Stomach smooth muscle (tissue), 2 donors: ENCODE data around the gene TREM1.
"Not testable (repeated sequence)": the region's sequence is repeated elsewhere in the genome, so short reads cannot be mapped to it uniquely, and the experiment has no call there.

Experiments used
- H3K27ac ChIP-seq: one replicate; pipeline ENCODE4 v1.7.0; 2013; ENCODE audit warnings: mild to moderate bottlenecking, low read length, inconsistent platforms
- H3K27me3 ChIP-seq, 2 donors: one replicate each; pipeline ENCODE4 v1.7.0; 2013; ENCODE audit warnings: low read length in 2 of 2; ENCODE audit not compliant: insufficient read depth in 2 of 2, control insufficient read depth in 1 of 2
- H3K36me3 ChIP-seq, 2 donors: one replicate each; pipeline ENCODE4 v1.7.0; 2013; ENCODE audit warnings: low read length in 2 of 2; ENCODE audit not compliant: control insufficient read depth in 2 of 2, insufficient read depth in 2 of 2
- H3K4me1 ChIP-seq: one replicate; pipeline ENCODE4 v1.7.0; 2013; ENCODE audit warnings: low read length; ENCODE audit not compliant: control insufficient read depth, insufficient read depth
- H3K4me3 ChIP-seq, 2 donors: one replicate each; pipeline ENCODE4 v1.7.0; 2013; ENCODE audit warnings: low read length in 2 of 2
- H3K9ac ChIP-seq, 2 donors: one replicate each; pipeline ENCODE4 v1.7.0; 2013; ENCODE audit warnings: low read length in 2 of 2, mild to moderate bottlenecking in 1 of 2
- H3K9me3 ChIP-seq, 2 donors: one replicate each; pipeline ENCODE4 v1.7.0; 2013; ENCODE audit warnings: low read length in 2 of 2; ENCODE audit not compliant: control insufficient read depth in 2 of 2
- donor health status: healthy.
- donor health status: Pancreatic carcinoma.

Gene TREM1

DNA sequence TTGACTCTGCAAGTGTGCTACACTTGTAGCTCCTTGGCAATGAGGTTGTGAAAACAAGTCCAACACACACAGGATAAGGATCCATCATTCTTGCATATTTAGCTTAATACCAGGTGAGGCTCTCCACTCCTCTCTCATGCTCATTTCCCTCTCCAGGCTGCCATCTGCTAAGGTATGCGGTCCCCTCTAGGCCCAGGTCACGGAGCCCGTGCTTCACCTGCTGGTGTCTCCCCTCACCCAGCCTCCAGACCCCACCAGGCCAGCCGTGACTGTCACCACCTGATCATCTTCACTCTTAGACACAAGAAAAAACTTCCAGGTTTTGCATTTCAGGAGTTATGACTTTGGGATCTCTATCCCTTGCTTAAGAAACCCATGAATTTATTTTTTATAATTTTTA, 34.7 kb upstream of the TREM1 start:
- Histone ChIP-seq H3K9me3 (no peaks in the 10 kb centered on the region), H3K27ac (no peak overlapping the region), H3K36me3 (no peaks in the 10 kb centered on the region), H3K27me3 (peaks cover 10 to 14% of the 10 kb centered on the region in 2 donors), H3K4me1 (peaks cover 10% of the 10 kb centered on the region), H3K4me3 (no peak overlapping the region), H3K9ac (no peak overlapping the region)

DNA sequence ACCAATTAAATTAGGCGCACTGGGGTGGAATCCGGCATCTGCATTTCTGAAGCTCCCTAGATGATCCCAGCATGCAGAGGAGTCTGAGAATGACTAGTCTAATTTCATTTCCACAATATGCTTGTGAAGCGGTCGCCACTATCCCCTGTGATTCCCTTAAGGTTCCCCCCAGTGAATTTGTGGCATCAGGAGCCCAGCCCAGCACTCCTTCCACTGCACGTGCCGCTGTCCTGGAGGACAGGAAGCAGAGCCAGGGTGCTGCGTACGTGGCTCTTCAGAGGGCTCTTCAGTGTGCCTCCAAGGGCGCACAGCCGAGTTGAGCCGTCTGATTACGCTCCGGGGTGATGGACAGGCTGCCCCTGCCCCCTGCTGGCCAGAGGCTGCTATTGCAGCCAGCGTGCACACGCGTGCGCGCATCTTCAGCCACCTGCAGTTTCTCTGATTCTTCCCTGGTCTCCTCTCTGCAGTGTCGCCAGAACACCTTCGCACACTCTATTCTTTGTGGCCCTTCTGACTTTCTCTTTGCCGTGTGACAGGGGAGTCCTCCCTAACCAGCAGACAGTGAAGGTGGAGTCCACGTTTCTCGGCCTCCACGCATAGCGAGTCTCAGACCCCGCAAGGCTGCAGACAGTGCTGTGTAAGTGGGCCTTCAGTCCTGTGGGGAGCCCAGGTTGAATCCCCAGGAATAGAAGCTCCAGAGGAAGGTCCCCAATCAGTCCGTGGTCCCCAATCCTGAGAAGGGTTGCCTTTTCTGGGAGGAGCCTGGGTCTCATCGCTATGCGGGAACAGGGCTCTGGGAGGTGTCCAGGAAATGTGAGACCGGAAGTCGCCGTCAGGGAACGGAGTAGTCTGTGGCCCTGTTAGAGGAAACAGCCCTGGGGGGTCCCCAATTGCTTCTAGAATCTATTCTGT, 32.4 kb upstream of the TREM1 start:
- Histone ChIP-seq H3K27me3 (peaks cover 10% of the 10 kb centered on the region in 2 donors), H3K9ac (no peak overlapping the region), H3K4me3 (peak overlapping the region; percentile 37 to 69), H3K4me1 (peaks cover 10% of the 10 kb centered on the region), H3K9me3 (no peaks in the 10 kb centered on the region), H3K27ac (no peak overlapping the region), H3K36me3 (no peaks in the 10 kb centered on the region)

DNA sequence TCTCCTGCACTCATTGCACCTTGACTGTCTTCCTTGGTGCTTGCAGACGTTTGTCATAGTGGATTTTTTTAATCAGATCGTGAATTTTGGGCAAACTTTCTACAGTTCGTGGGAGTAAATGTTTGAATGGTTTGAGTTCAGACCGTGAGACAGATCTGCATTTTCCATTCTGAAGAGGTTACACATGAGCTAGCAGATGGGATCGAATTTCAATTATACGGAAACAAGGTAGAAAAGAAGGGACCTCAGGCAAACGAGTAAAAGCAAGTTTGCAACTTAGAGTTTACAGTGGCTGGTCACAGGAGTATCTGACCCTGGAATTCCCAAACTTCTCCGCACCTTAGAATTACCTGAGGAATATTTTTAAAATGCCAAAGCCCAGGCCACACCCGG, 31.8 kb upstream of the TREM1 start:
- H3K4me3 ChIP-seq: peak overlapping the region in 1 of 2 donors; percentile 69
- H3K27me3 ChIP-seq: peaks cover 10 to 13% of the 10 kb centered on the region in 2 donors
- H3K27ac ChIP-seq: no peak overlapping the region
- no peaks in the 10 kb centered on the region for H3K36me3 ChIP-seq
- no peak overlapping the region for H3K9ac ChIP-seq
- H3K4me1 ChIP-seq: peaks cover 10% of the 10 kb centered on the region
- H3K9me3 ChIP-seq: no peaks in the 10 kb centered on the region

DNA sequence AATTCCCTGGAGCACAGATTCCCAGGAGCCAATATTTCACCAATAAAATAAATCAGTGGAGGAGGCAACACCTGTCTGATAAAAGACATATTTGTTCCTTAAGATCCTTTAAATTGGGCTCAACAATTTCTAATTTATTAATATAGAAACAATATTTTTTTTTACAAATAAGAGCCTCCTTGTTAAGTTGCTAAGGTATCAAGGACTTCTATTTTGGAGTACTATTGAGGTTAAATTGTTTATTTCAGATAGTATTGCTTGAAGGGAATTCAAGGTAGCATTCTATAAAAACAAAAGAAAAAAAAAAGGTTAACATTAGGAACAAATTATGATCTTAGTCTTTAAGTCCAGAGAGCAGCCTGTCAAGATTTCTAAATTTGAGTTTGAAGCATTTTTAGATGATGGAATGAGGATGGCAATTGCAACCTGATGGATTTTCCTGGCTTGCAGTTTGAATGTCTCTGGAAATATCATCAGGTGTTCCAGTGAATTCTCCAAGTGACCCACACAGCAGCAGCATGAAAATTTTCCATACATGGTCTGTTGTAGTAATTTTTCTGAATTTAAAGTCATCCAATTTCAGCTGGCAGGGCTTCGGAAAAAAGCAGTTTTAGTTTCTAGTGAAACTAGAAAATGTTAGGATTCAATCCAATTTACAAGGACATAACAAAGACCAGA, 29.6 kb upstream of the TREM1 start:
- H3K9me3 ChIP-seq: no peaks in the 10 kb centered on the region
- peaks cover 10% of the 10 kb centered on the region for H3K4me1 ChIP-seq
- no peak overlapping the region for H3K27ac ChIP-seq
- no peak overlapping the region for H3K9ac ChIP-seq
- peaks cover 17 to 23% of the 10 kb centered on the region in 2 donors for H3K27me3 ChIP-seq
- no peak overlapping the region for H3K4me3 ChIP-seq
- no peaks in the 10 kb centered on the region for H3K36me3 ChIP-seq

DNA sequence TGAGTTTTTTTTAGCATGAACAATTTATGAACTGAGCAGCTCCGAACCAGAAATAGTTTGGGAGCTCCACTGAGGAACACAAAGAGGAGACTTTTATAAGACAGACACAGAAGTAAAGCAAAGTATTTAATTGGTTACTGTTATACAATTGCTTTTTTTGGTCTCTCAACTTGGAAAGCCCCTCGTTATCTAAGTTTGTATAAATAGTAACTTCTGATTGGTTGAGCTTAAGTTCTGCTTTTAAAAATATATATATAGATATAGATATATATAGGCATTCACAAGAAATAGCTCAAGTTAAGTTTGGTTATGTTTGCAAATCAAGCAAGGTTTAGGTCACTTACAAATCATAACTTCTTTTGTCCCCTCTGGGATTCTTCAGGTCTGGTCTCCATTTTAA, 28.7 kb upstream of the TREM1 start:
- Histone ChIP-seq H3K27ac (no peak overlapping the region), H3K27me3 (peaks cover 19 to 23% of the 10 kb centered on the region in 2 donors), H3K36me3 (no peaks in the 10 kb centered on the region), H3K9me3 (no peaks in the 10 kb centered on the region), H3K9ac (no peak overlapping the region), H3K4me3 (no peak overlapping the region), H3K4me1 (peaks cover 10% of the 10 kb centered on the region)

DNA sequence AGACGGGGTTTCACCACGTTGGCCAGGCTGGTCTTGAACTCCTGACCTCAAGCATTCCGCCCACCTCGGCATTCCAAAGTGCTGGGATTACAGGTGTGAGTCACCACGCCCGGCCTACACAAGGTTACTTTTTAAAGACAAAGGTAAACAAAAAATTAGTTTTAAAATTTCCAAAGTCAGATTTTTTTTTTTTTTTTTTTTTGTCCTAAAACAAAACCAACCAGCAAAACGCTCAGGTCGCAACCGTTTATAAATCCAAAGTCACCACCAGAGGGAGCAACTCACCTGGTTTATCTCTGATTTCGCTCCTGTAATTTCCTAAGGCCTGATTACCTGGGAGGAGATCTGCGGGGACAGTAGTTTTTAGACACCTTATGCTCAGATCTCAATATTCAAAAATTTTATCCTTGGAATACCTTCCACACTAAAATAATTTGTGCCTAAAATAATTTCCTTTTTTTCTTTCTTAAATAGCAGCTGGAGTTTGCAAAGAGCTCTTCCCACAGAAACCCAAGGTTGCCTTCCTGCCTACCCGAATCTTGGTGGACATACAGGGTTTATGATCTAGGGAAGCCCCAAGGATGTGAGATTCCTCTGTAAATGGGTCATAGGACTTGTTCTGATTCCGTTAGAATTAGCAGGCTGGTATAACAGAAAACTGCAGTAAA, 19.8 kb upstream of the TREM1 start:
- no peaks in the 10 kb centered on the region for H3K36me3 ChIP-seq
- H3K9ac ChIP-seq: no peak overlapping the region
- H3K9me3 ChIP-seq: peaks cover 0 to 2% of the 10 kb centered on the region in 2 donors
- no peaks in the 10 kb centered on the region for H3K4me1 ChIP-seq
- H3K27me3 ChIP-seq: peaks cover 1 to 8% of the 10 kb centered on the region in 2 donors
- no peak overlapping the region for H3K27ac ChIP-seq
- no peak overlapping the region for H3K4me3 ChIP-seq

DNA sequence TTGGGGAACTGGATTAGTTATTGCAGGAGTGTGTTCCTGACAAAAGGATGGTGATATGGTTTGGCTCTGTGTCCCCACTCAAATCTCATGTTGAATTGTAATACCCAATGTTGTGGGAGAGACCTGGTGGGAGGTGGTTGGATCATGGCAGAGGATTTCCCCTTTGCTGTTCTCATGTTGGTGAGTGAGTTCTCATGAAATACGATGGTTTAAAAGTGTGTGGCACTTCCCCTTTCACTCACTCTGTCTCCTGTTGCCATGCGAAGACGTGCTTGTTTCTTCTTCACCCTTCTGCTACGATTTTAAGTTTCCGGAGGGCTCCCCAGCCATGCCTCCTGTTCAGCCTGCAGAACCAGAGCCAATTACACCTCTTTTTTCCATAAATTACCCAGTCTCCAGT, 16.2 kb upstream of the TREM1 start:
- H3K9ac ChIP-seq: no peak overlapping the region
- H3K27ac ChIP-seq: no peak overlapping the region
- H3K4me3 ChIP-seq: no peak overlapping the region
- H3K36me3 ChIP-seq: no peaks in the 10 kb centered on the region
- H3K4me1 ChIP-seq: no peaks in the 10 kb centered on the region
- H3K27me3 ChIP-seq: no peaks in the 10 kb centered on the region
- H3K9me3 ChIP-seq: peaks cover 0 to 2% of the 10 kb centered on the region in 2 donors

DNA sequence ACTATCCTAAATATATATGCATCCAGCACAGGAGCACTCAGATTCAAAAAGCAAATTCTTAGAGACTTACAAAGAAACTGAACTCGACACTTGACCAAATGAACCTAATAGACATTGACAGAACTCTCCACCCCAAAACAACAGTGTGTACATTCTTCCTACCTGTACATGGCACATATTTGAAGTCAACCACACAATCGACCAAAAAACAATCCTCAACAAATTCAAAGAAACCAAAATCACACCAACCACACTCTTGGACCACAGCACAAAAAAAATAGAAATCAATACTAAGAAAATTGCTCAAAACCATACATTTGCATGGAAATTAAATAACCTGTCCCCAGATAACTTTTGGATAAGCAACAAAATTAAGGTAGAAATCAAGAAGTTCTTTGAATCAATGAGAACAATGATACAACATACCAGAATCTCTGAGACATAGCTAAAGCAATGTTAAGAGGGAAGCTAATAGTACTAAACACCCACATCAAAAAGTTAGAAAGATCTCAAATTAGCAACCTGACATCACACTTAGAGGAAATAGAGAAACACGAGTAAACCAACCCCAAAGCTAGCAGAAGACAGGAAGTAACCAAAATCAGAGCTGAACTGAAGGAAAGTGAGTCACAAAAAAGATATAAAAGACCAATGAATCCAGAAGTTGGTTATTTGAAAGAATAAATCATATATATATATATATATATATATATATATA, 12.5 kb upstream of the TREM1 start:
- H3K27me3 ChIP-seq: no peaks in the 10 kb centered on the region
- H3K27ac ChIP-seq: no peak overlapping the region
- no peak overlapping the region for H3K4me3 ChIP-seq
- H3K4me1 ChIP-seq: no peaks in the 10 kb centered on the region
- peaks cover 0 to 2% of the 10 kb centered on the region in 2 donors for H3K9me3 ChIP-seq
- no peaks in the 10 kb centered on the region for H3K36me3 ChIP-seq
- H3K9ac ChIP-seq: no peak overlapping the region

DNA sequence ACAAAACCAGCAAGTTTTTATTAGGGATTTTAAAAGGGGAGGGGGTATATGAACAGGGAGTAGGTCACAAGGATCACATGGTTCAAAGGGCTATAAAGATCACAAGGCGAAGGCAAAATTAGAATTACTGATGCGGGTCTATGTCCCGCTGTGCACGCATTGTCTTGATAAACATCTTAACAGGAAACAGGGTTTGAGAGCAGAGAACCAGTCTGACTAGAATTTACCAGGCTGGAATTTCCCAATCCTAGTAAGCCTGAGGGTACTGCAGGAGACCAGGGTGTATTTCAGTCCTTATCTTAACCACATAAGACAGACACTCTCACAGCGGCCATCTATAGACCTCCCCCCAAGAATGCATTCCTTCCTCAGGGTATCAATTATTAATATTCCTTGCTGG, 10.8 kb upstream of the TREM1 start:
- not testable (repeated sequence) for H3K36me3 ChIP-seq, H3K4me3 ChIP-seq, H3K27ac ChIP-seq, H3K9me3 ChIP-seq, H3K27me3 ChIP-seq, H3K9ac ChIP-seq, H3K4me1 ChIP-seq

DNA sequence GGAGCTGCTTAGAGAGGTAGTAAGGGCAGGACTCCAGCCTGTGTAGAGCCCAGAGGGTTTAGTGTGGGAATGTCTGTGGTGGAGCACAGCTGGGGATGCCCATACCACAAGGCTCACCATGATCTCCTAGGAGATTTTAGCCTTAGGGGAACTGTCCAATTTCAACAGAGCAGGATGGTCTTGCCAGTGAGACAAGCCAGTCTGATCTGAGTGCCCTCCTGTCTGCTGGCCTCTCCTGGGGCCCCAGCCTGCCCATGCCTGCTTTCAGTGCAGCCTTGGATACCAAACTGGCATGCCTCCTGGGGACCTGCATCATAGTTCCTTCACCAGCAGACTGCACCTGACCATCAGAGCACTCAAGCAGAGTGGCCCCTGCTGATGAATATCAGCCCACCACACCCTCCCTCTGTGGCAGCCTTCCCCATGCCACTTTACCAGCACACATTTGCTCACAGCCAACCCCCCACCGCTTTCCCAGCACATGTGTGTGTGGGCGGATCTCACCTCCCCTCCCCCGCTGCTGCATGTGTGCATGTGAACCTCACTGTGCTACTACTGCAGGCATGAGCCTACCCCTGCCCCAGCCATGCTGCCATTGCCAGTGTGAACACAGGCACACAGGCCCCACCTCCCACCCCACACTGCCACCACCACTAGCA, 7.9 kb upstream of the TREM1 start:
- H3K27ac ChIP-seq: no peak overlapping the region
- no peaks in the 10 kb centered on the region for H3K9me3 ChIP-seq
- no peaks in the 10 kb centered on the region for H3K4me1 ChIP-seq
- no peaks in the 10 kb centered on the region for H3K36me3 ChIP-seq
- H3K4me3 ChIP-seq: no peak overlapping the region
- H3K27me3 ChIP-seq: no peaks in the 10 kb centered on the region
- no peak overlapping the region for H3K9ac ChIP-seq
